Epithelial cell of umbilical artery (primary cell): ENCODE data around the gene ADAMTS4. TPM values are rescaled to one million over a fixed set of nuclear protein-coding genes. Genes with fewer than 3 reads are reported as not detected.

ENCODE experiments used
- total RNA-seq: library from RNA; depleted of rRNA; stranded (reverse); fragments of >200 nt; gene quantifications from 2 replicates; pipeline ENCODE4 v1.2.3, GENCODE V29; 2014

The ADAMTS4 gene, protein sequence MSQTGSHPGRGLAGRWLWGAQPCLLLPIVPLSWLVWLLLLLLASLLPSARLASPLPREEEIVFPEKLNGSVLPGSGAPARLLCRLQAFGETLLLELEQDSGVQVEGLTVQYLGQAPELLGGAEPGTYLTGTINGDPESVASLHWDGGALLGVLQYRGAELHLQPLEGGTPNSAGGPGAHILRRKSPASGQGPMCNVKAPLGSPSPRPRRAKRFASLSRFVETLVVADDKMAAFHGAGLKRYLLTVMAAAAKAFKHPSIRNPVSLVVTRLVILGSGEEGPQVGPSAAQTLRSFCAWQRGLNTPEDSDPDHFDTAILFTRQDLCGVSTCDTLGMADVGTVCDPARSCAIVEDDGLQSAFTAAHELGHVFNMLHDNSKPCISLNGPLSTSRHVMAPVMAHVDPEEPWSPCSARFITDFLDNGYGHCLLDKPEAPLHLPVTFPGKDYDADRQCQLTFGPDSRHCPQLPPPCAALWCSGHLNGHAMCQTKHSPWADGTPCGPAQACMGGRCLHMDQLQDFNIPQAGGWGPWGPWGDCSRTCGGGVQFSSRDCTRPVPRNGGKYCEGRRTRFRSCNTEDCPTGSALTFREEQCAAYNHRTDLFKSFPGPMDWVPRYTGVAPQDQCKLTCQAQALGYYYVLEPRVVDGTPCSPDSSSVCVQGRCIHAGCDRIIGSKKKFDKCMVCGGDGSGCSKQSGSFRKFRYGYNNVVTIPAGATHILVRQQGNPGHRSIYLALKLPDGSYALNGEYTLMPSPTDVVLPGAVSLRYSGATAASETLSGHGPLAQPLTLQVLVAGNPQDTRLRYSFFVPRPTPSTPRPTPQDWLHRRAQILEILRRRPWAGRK
- 16.0 and 16.6 TPM in 2 replicates for total RNA-seq

GRCh38 chr1:161198897-161199431, at the start of gene ADAMTS4:
TSS of gene ADAMTS4 (minus strand) at chr1:161199054. CDS start at chr1:161198627, 427 bp downstream.

DNA sequence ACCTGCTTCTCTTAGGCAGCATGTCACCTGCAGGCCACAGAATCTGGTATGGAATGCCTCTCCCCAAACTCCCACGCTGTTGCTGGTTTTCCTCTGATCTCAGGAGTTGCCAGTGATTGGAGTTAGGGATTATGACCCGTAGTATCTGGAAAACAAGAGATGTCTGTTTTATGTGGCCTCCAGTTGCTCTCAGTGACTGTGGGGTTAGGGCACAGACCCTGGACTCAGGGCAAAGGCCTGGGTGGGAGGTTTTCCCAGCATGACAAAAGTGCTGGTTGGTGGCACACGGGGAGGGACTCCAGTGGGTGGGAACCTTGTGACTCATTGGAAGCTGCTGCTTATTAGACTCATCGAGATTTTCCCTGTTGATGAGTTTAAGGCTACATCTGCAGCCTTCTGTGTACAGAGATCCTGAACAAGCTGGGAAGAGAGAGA, 39.2 kb upstream of the ADAMTS4 start, which contains the start of gene NR1I3:
TSS of gene NR1I3 (minus strand) at position 165 of the 435 bp plus-strand sequence. CDS start 1,638 bp downstream, outside the sequence.

DNA sequence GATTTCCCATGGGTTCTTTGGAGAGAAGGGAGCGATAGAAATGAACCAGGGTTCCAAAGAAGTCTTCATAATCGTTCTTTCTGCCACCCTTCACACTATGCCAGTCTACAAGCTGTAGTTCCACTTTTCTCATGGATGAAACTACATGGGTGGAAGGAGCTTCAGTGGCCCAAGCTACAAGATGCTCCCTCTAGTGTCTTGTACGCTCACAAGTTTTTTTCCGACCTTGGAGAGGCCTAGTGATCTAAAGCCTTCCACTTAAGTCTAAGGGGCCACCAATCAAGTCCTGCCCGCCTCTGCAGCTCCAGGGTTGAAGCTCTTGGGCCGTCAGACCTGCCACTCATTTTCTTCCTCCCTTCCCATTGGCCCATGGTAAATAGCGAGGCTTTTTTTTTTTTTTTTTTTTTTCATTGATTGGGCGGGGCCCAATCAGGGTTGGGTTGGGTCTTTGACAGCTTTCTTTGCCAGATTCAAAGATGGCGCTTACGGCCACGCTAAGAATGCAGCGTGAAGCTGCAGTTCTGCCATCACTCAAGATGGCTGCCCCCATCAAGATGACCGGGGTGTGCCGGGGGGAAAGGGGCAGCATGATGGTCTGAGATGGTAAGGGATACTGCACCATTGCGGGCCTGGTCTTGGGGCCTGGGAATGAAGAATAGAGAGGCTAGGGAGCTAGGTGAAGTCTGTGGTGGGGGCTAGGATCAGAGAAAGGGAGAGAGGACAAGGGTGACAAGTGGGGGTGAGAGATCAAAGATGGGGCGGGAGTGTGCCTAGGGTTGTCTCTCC, 26.9 kb upstream of the ADAMTS4 start, which contains the start of gene TOMM40L:
TSS of gene TOMM40L (plus strand) at position 527 of the 786 bp plus-strand sequence. CDS start 430 bp downstream, outside the sequence.

GRCh38 chr1:161215076-161215475, 16.2 kb upstream of the ADAMTS4 start, which contains the start of gene FCER1G:
TSS of gene FCER1G (plus strand) at chr1:161215295. CDS start at chr1:161215322, 27 bp downstream.

GRCh38 chr1:161201836-161202712, 3.2 kb upstream of the ADAMTS4 start, which contains the start of gene NDUFS2:
TSS of gene NDUFS2 (plus strand) at chr1:161202367. CDS start at chr1:161202386, 19 bp downstream.

DNA sequence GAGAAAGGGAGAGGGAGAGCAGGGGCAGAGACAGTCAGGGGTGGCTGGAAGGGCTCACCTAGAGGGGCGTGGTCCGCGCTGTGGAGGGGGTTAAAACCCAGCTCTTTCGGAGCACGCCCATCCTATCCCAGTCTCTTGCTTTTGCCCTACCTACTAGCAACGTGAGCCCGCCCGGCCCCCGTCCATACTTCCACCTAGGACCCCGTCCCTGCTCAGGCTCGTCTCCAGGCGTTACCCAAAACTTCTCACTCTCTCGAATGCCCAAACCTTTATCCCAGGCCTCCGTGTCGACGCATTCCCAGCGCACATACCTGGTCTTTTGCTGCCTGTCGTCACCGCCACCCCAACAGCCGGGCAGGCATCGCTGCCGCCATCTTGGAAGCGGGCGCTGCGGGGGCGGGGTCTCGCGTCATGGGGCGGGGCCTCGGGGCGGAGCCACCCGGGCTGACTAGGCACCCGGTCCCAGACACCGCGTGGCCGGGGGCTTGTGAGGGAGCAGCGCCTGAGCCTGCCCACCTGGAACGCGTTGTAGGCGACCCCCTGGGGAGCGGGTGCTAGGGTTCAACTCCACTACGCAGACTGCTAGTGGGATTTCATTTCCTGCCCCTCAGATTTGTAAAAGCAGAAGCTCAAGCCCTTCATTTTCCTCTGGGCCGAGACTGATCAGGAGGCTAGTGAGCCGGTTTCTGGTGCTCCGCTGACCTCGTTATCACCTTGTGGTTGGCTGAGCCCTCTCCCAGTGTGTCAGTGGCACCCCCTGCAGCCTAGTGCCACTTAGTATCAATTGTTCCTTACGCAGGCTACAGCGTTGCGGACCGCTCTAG, 21.5 kb downstream of the ADAMTS4 start, which contains the start of gene B4GALT3:
TSS of gene B4GALT3 (minus strand) at position 396 of the 824 bp plus-strand sequence. CDS start 1,447 bp downstream, outside the sequence.

DNA sequence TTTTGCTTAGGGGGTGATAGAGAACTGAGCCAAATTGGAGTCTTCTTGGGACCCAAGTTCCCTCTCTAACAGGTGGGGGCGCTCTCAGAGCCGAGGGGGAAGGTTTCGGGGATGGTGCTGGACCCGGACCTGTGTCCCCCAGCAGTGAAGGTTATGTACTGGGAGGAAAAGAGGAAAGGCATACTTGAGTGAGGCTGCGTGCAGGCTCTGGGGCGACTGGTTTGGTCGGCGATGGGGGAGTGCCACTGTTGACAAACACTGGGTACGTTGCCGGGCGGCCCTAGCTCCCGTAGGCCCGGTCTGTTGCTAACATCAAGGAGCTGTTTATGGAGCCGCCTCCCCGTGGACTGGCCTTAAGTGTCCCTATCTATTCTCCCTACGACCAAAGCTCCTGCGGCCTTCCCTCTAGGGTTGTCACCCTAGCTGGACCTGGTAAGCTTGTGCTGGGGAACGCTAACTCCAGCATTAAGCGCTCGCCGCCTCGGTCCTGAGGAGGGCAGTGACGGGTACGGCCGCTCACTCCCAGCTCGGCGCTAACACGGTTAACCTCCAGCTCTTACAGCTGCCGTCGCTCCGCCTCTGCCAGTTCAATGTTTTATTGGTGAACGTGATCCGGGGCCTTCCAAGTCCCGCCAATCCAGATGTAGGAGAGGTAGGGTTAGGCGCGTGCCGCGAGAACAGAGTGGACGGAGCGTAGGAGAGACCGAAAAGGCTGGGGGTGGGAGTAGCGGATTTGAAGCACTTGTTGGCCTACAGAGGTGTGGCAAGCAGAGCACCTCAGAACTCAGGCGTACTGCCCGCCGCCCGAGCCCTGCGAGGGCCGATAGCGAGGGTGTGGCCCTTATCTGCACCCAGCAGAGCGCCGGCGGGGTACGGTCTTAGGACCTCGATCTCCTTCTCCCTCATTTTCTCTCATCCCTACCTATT, 32.8 kb downstream of the ADAMTS4 start, which contains the start of gene PPOX:
TSS of gene PPOX (plus strand) at position 685 of the 927 bp plus-strand sequence. CDS start 422 bp downstream, outside the sequence.

GRCh38 chr1:161159087-161159912, 39.6 kb downstream of the ADAMTS4 start, which contains the start of gene USP21:
TSS of gene USP21 (plus strand) at chr1:161159500. CDS start at chr1:161160641, 1,141 bp downstream.

GRCh38 chr1:161153682-161154337, 45.0 kb downstream of the ADAMTS4 start, which contains the start of gene UFC1:
TSS of gene UFC1 (plus strand) at chr1:161153978. CDS start at chr1:161153998, 20 bp downstream.

Other genes with a start within 250 kb of the ADAMTS4 start
- not detected in 2 replicates for gene ITLN2, start 244.2 kb downstream of the ADAMTS4 start, total RNA-seq
- 104 and 115 TPM in 2 replicates for gene F11R, start 177.9 kb downstream of the ADAMTS4 start, total RNA-seq
- 38.3 and 82.1 TPM in 2 replicates for gene TSTD1, start 160.1 kb downstream of the ADAMTS4 start, total RNA-seq
- 81.5 and 113 TPM in 2 replicates for gene USF1, start 153.1 kb downstream of the ADAMTS4 start, total RNA-seq
- not detected in 2 replicates for gene ARHGAP30, start 129.2 kb downstream of the ADAMTS4 start, total RNA-seq
- gene NECTIN4, start 109.5 kb downstream of the ADAMTS4 start, total RNA-seq = 0.15 and 0.32 TPM in 2 replicates
- gene KLHDC9, start 100.7 kb downstream of the ADAMTS4 start, total RNA-seq = 0.65 and 2.9 TPM in 2 replicates
- gene PFDN2, start 81.0 kb downstream of the ADAMTS4 start, total RNA-seq = 96.8 and 148 TPM in 2 replicates
- 9.7 and 14.7 TPM in 2 replicates for gene NIT1, start 80.9 kb downstream of the ADAMTS4 start, total RNA-seq
- gene DEDD, start 66.4 kb downstream of the ADAMTS4 start, total RNA-seq = 31.2 and 35.4 TPM in 2 replicates
- gene UFC1, start 45.1 kb downstream of the ADAMTS4 start, total RNA-seq = 105 and 141 TPM in 2 replicates
- 3.3 and 5.5 TPM in 2 replicates for gene USP21, start 39.6 kb downstream of the ADAMTS4 start, total RNA-seq
- 16.3 and 17.5 TPM in 2 replicates for gene PPOX, start 32.6 kb downstream of the ADAMTS4 start, total RNA-seq
- 18.5 and 19.8 TPM in 2 replicates for gene B4GALT3, start 21.5 kb downstream of the ADAMTS4 start, total RNA-seq
- gene NDUFS2, start 3.3 kb upstream of the ADAMTS4 start, total RNA-seq = 206 and 233 TPM in 2 replicates
- not detected in 2 replicates for gene FCER1G, start 16.2 kb upstream of the ADAMTS4 start, total RNA-seq
- not detected in 2 replicates for gene APOA2, start 24.6 kb upstream of the ADAMTS4 start, total RNA-seq
- gene TOMM40L, start 27.0 kb upstream of the ADAMTS4 start, total RNA-seq = 15.9 and 21.9 TPM in 2 replicates
- gene NR1I3, start 39.1 kb upstream of the ADAMTS4 start, total RNA-seq = not detected in 2 replicates
- not detected in 2 replicates for gene PCP4L1, start 59.7 kb upstream of the ADAMTS4 start, total RNA-seq
- 0.15 and 0.32 TPM in 2 replicates for gene MPZ, start 110.9 kb upstream of the ADAMTS4 start, total RNA-seq
- 22.1 and 46.2 TPM in 2 replicates for gene SDHC, start 115.3 kb upstream of the ADAMTS4 start, total RNA-seq
- not detected in 2 replicates for gene CFAP126, start 168.8 kb upstream of the ADAMTS4 start, total RNA-seq